HepG2 (cell line): ENCODE results near the gene LRRC45. TPM values are rescaled to one million over a fixed set of nuclear protein-coding genes. Genes with fewer than 3 reads are reported as not detected.

Experiments used
- CAMTA2 ChIP-seq: sonication (generic); formaldehyde crosslinking; IDR thresholded peaks from 2 replicates; pipeline ENCODE4 v1.4.0; 2020; ENCODE audit warnings: mild to moderate bottlenecking, missing genetic modification reagents, borderline replicate concordance
- CC2D1A ChIP-seq: sonication (generic); formaldehyde crosslinking; IDR thresholded peaks from 2 replicates; pipeline ENCODE4 v1.8.1; 2023; ENCODE audit warnings: mild to moderate bottlenecking, missing genetic modification reagents
- CSRNP1 ChIP-seq: sonication (generic); formaldehyde crosslinking; IDR thresholded peaks from 2 replicates; pipeline ENCODE4 v1.8.1; 2023; ENCODE audit warnings: mild to moderate bottlenecking, missing genetic modification reagents
- EED ChIP-seq: sonication (generic); formaldehyde crosslinking; IDR thresholded peaks from 2 replicates; pipeline ENCODE4 v1.5.0; 2020; ENCODE audit warnings: mild to moderate bottlenecking, missing genetic modification reagents
- GPBP1L1 ChIP-seq: sonication (generic); formaldehyde crosslinking; IDR thresholded peaks from 2 replicates; pipeline ENCODE4 v1.5.0; 2020; ENCODE audit warnings: mild to moderate bottlenecking, missing genetic modification reagents
- KAT7 ChIP-seq: IDR thresholded peaks from 2 replicates; pipeline ENCODE4 v1.6.1; 2018; ENCODE audit warnings: borderline replicate concordance, missing compliant biosample characterization
- KMT2A ChIP-seq: sonication (generic); formaldehyde crosslinking; IDR thresholded peaks from 2 replicates; pipeline ENCODE4 v1.4.0; 2020; ENCODE audit warnings: missing genetic modification reagents
- LRRFIP1 ChIP-seq: sonication (generic); formaldehyde crosslinking; conservative IDR thresholded peaks from 2 replicates; pipeline ENCODE4 v1.4.0; 2020; ENCODE audit warnings: missing genetic modification reagents
- MED8 ChIP-seq: sonication (generic); formaldehyde crosslinking; IDR thresholded peaks from 2 replicates; pipeline ENCODE4 v1.8.1; 2023; ENCODE audit warnings: mild to moderate bottlenecking, missing genetic modification reagents; ENCODE audit not compliant: insufficient replicate concordance
- NCOA5 ChIP-seq: sonication (generic); formaldehyde crosslinking; IDR thresholded peaks from 2 replicates; pipeline ENCODE4 v1.4.0; 2020; ENCODE audit warnings: missing genetic modification reagents
- PHF8 ChIP-seq: sonication (generic); formaldehyde crosslinking; IDR thresholded peaks from 2 replicates; pipeline ENCODE4 v1.5.0; 2020; ENCODE audit warnings: missing genetic modification reagents
- POGK ChIP-seq: sonication (generic); formaldehyde crosslinking; conservative IDR thresholded peaks from 2 replicates; pipeline ENCODE4 v1.8.0; 2022; ENCODE audit warnings: mild to moderate bottlenecking, moderate library complexity, missing genetic modification reagents
- RBFOX2 ChIP-seq: fragments of 200-400 bp; formaldehyde crosslinking; IDR thresholded peaks from 2 replicates; pipeline ENCODE4 v1.6.1; 2017; ENCODE audit warnings: low read depth, mild to moderate bottlenecking, low read length
- RORA ChIP-seq: sonication (generic); formaldehyde crosslinking; IDR thresholded peaks from 2 replicates; pipeline ENCODE4 v1.5.0; 2020; ENCODE audit warnings: mild to moderate bottlenecking, missing genetic modification reagents, moderate library complexity
- SCMH1 ChIP-seq: sonication (generic); formaldehyde crosslinking; IDR thresholded peaks from 2 replicates; pipeline ENCODE4 v1.9.0; 2021; ENCODE audit warnings: missing genetic modification reagents, mild to moderate bottlenecking, borderline replicate concordance
- SMARCE1 ChIP-seq: fragments of 450-650 bp; IDR thresholded peaks from 2 replicates; pipeline ENCODE4 v1.6.1; 2017; ENCODE audit warnings: borderline replicate concordance
- ZC3H13 ChIP-seq: sonication (generic); formaldehyde crosslinking; IDR thresholded peaks from 2 replicates; pipeline ENCODE4 v1.8.1; 2023; ENCODE audit warnings: mild to moderate bottlenecking, missing genetic modification reagents, moderate library complexity
- ZFP36L1 ChIP-seq: sonication (generic); formaldehyde crosslinking; IDR thresholded peaks from 2 replicates; pipeline ENCODE4 v1.8.0; 2022; ENCODE audit warnings: mild to moderate bottlenecking, missing genetic modification reagents, moderate library complexity
- ZFP37 ChIP-seq: sonication (generic); formaldehyde crosslinking; IDR thresholded peaks from 2 replicates; pipeline ENCODE4 v1.4.0; 2020; ENCODE audit warnings: missing genetic modification reagents, borderline replicate concordance
- ZNF143 ChIP-seq: sonication (generic); formaldehyde crosslinking; IDR thresholded peaks from 2 replicates; pipeline ENCODE4 v1.4.0; 2020; ENCODE audit warnings: missing genetic modification reagents
- ZNF580 ChIP-seq: IDR thresholded peaks from 2 replicates; pipeline ENCODE4 v1.6.1; 2016; ENCODE audit warnings: low read depth, borderline replicate concordance
- polyA plus RNA-seq, 8 experiments: library from polyadenylated mRNA; depleted of rRNA in 3 of 8; stranded (reverse) in 7 of 8; unstranded in 1 of 8; fragments of >200 nt; fragmentation: Illumina TruSeq in 4 of 8; extraction: Trizol in 4 of 8; gene quantifications; 2 replicates each; pipeline versions ENCODE4 v1.2.1 to v1.2.3, GENCODE V29; 2011 to 2016; ENCODE audit warnings: low read depth in 4 of 8, missing spikeins in 1 of 8, mixed read lengths in 1 of 8; ENCODE audit not compliant: insufficient read depth in 1 of 8
- total RNA-seq, 5 experiments: library from RNA; depleted of rRNA; stranded (reverse); fragments of >200 nt; fragmentation: Illumina TruSeq; extraction: Trizol; gene quantifications; 2 replicates each; pipeline ENCODE4 v1.2.3, GENCODE V29; 2016; ENCODE audit warnings: low read depth in 1 of 5

Gene LRRC45
- total and polyA plus RNA-seq, 2 of the 13 experiments (the other 11 are each of a cell fraction or from before 2014, with no cell fraction given) = 11.6 to 48.1 TPM

- TF ChIP-seq CSRNP1 (CRISPR knock-in tag) (no peak), ZC3H13 (CRISPR knock-in tag) (peak; percentile 76), GPBP1L1 (CRISPR knock-in tag) (no peak), ZNF143 (CRISPR knock-in tag) (no peak; the same call in 1 of the 2 replicates), CAMTA2 (no peak), KMT2A (peak; percentile 75), NCOA5 (CRISPR knock-in tag) (peak; percentile 86; the same call in 1 of the 2 replicates), ZNF580 (0 out of 2 replicates have a peak, but pooled peaks have one; percentile 50), EED (peak; percentile 92), CC2D1A (CRISPR knock-in tag) (no peak), PHF8 (CRISPR knock-in tag) (peak; percentile 54; the same call in 1 of the 2 replicates), RORA (no peak), MED8 (CRISPR knock-in tag) (no peak), ZFP36L1 (0 out of 2 replicates have a peak, but pooled peaks have one; percentile 10), RBFOX2 (peak; percentile 85), SMARCE1 (no peak), KAT7 (CRISPR knock-in tag) (0 out of 2 replicates have a peak, but pooled peaks have one; percentile 44), SCMH1 (CRISPR knock-in tag) (no peak), ZFP37 (CRISPR knock-in tag) (peak; percentile 72; the same call in 1 of the 2 replicates), LRRFIP1 (CRISPR knock-in tag) (no peak), POGK (CRISPR knock-in tag) (peak; percentile 74; the same call in 1 of the 2 replicates)
These were observed 1.8 kb upstream of the LRRC45 start (continued) for GRCh38 chr17:82021107-82021899.
